H1 (cell line): ENCODE results near the gene CAPN10. TPM values are rescaled to one million over a fixed set of nuclear protein-coding genes. Genes with fewer than 3 reads are reported as not detected.

ENCODE experiments used
- CTCF ChIA-PET: fragments of 300-600 bp; sonication (Branson Sonifier 250); formaldehyde crosslinking; loops from one replicate; lab custom pipeline; 2021; ENCODE audit not compliant: partially characterized antibody; lab: Charles Lee
- POLR2A ChIA-PET: fragments of 300-600 bp; sonication (Branson Sonifier 250); formaldehyde crosslinking; loops from one replicate; lab custom pipeline; 2021; ENCODE audit warnings: inconsistent platforms; ENCODE audit not compliant: partially characterized antibody; lab: Charles Lee
- DNase-seq, 2 experiments: peaks; one replicate each; pipeline versions ENCODE4 v3.0.0 to v3.0.0-alpha.2; 2010 to 2022; ENCODE audit warnings: low spot score in 2 of 2, low read depth in 1 of 2, mixed read lengths in 1 of 2
- FAIRE-seq: peaks from 2 replicates; lab custom pipeline; 2011; peaks lifted over from hg19 to GRCh38; lab: Jason Lieb, UNC
- H2AFZ ChIP-seq: 2 replicates; pipeline ENCODE4 v1.8.1; 2012; ENCODE audit warnings: low read length, inconsistent platforms
- H2AK5ac ChIP-seq: 2 replicates; pipeline ENCODE4 v1.6.1; 2013; ENCODE audit warnings: low read depth, low read length
- H2BK120ac ChIP-seq: replicated peaks from 2 replicates; pipeline ENCODE3; 2013; ENCODE audit warnings: low read depth, low read length, inconsistent platforms
- H2BK12ac ChIP-seq: 2 replicates; pipeline ENCODE4 v1.6.1; 2013; ENCODE audit warnings: low read depth, low read length
- H2BK15ac ChIP-seq: 2 replicates; pipeline ENCODE4 v1.6.1; 2013; ENCODE audit warnings: low read length
- H2BK20ac ChIP-seq: 2 replicates; pipeline ENCODE4 v1.6.1; 2013; ENCODE audit warnings: low read length
- H2BK5ac ChIP-seq: 2 replicates; pipeline ENCODE4 v1.6.1; 2013; ENCODE audit warnings: low read depth, low read length
- H3K14ac ChIP-seq: 2 replicates; pipeline ENCODE4 v1.6.1; 2013; ENCODE audit warnings: inconsistent platforms; ENCODE audit not compliant: insufficient read length
- H3K18ac ChIP-seq: 2 replicates; pipeline ENCODE4 v1.6.1; 2013; ENCODE audit warnings: low read length; ENCODE audit errors: extremely low read depth
- H3K23ac ChIP-seq: 2 replicates; pipeline ENCODE4 v1.6.1; 2013; ENCODE audit warnings: inconsistent platforms; ENCODE audit not compliant: insufficient read length
- H3K23me2 ChIP-seq: 2 replicates; pipeline ENCODE4 v1.6.1; 2013; ENCODE audit warnings: low read depth, low read length
- H3K27ac ChIP-seq: 2 replicates; pipeline ENCODE4 v1.6.1; 2011; ENCODE audit warnings: low read depth, low read length, inconsistent platforms
- H3K27me3 ChIP-seq, 4 experiments: replicated peaks in 1 of 4; 1 replicate in 1 of 4; 2 replicates in 3 of 4; pipeline versions ENCODE4 v1.6.1 to v1.8.1; 2011 to 2013; ENCODE audit warnings: low read length in 3 of 4, mild to moderate bottlenecking in 3 of 4, inconsistent platforms in 2 of 4, mixed read lengths in 2 of 4, moderate library complexity in 1 of 4; ENCODE audit not compliant: control insufficient read depth in 3 of 4, insufficient read depth in 3 of 4; ENCODE audit errors: extremely low read depth in 1 of 4
- H3K36me3 ChIP-seq, 4 experiments: 2 replicates each; pipeline versions ENCODE4 v1.6.1 to v1.8.1; 2011 to 2013; ENCODE audit warnings: mild to moderate bottlenecking in 4 of 4, low read length in 3 of 4, moderate library complexity in 2 of 4, control low read depth in 1 of 4, inconsistent platforms in 1 of 4; ENCODE audit not compliant: insufficient read depth in 4 of 4, control insufficient read depth in 2 of 4
- H3K4ac ChIP-seq: replicated peaks from 2 replicates; pipeline ENCODE3; 2013; ENCODE audit warnings: low read length, low read depth, mixed read lengths, inconsistent platforms; ENCODE audit not compliant: insufficient read length
- H3K4me1 ChIP-seq, 4 experiments: replicated peaks in 1 of 4; 1 replicate in 1 of 4; 2 replicates in 3 of 4; pipeline versions ENCODE4 v1.6.1 to v1.8.1; 2011 to 2013; ENCODE audit warnings: low read length in 3 of 4, inconsistent platforms in 2 of 4, mixed read lengths in 1 of 4; ENCODE audit not compliant: insufficient read depth in 4 of 4, control insufficient read depth in 3 of 4
- H3K4me2 ChIP-seq, 2 experiments: 2 replicates each; pipeline versions ENCODE4 v1.6.1 to v1.8.1; 2011 to 2013; ENCODE audit warnings: low read depth in 2 of 2, low read length in 2 of 2, control low read depth in 1 of 2, inconsistent platforms in 1 of 2, mild to moderate bottlenecking in 1 of 2; ENCODE audit not compliant: insufficient read depth in 1 of 2
- H3K4me3 ChIP-seq, 4 experiments: fragments of 200-600, 300-600 bp in 1 of 4; sonication (generic), shearing (Covaris generic), sonication (Bioruptor Twin) in 1 of 4; 2 replicates each; pipeline versions ENCODE4 v1.5.1 to v1.8.1; 2011 to 2016; ENCODE audit warnings: low read length in 4 of 4, low read depth in 3 of 4, control low read depth in 2 of 4, inconsistent platforms in 2 of 4, mild to moderate bottlenecking in 2 of 4, mixed read lengths in 1 of 4, moderate library complexity in 1 of 4; ENCODE audit not compliant: insufficient read depth in 2 of 4; ENCODE audit errors: extremely low read depth in 1 of 4
- H3K56ac ChIP-seq: replicated peaks from 2 replicates; pipeline ENCODE3; 2013; ENCODE audit warnings: low read depth, mild to moderate bottlenecking, mixed read lengths, low read length, inconsistent platforms; ENCODE audit not compliant: insufficient read length
- H3K79me1 ChIP-seq: 2 replicates; pipeline ENCODE4 v1.6.1; 2013; ENCODE audit warnings: low read depth, low read length, control low read depth
- H3K79me2 ChIP-seq, 2 experiments: 2 replicates each; pipeline versions ENCODE4 v1.6.1 to v1.8.1; 2012 to 2013; ENCODE audit warnings: low read length in 2 of 2, mild to moderate bottlenecking in 2 of 2, inconsistent platforms in 1 of 2; ENCODE audit not compliant: insufficient read depth in 2 of 2, control insufficient read depth in 1 of 2
- H3K9ac ChIP-seq, 4 experiments: replicated peaks in 1 of 4; 1 replicate in 1 of 4; 2 replicates in 3 of 4; pipeline versions ENCODE4 v1.6.1 to v1.8.1; 2011 to 2013; ENCODE audit warnings: low read depth in 3 of 4, low read length in 3 of 4, control low read depth in 2 of 4, mild to moderate bottlenecking in 2 of 4, moderate library complexity in 2 of 4, inconsistent platforms in 1 of 4; ENCODE audit errors: extremely low read depth in 1 of 4
- H3K9me3 ChIP-seq, 2 experiments: 2 replicates each; pipeline versions ENCODE4 v1.6.1 to v1.8.1; 2012 to 2013; ENCODE audit warnings: mild to moderate bottlenecking in 2 of 2, moderate library complexity in 2 of 2, control low read depth in 1 of 2, inconsistent platforms in 1 of 2, low read depth in 1 of 2, low read length in 1 of 2, mixed read lengths in 1 of 2; ENCODE audit not compliant: insufficient read depth in 2 of 2
- H4K20me1 ChIP-seq, 2 experiments: replicated peaks in 1 of 2; 2 replicates each; pipeline versions ENCODE3 to v1.8.1; 2011 to 2013; ENCODE audit warnings: inconsistent platforms in 2 of 2, low read length in 2 of 2, mild to moderate bottlenecking in 1 of 2; ENCODE audit not compliant: insufficient read depth in 2 of 2, control insufficient read depth in 1 of 2
- H4K5ac ChIP-seq: 2 replicates; pipeline ENCODE4 v1.6.1; 2013; ENCODE audit warnings: low read length, low read depth, mixed read lengths, inconsistent platforms; ENCODE audit not compliant: insufficient read length
- H4K8ac ChIP-seq: 2 replicates; pipeline ENCODE4 v1.8.0; 2013; ENCODE audit warnings: mild to moderate bottlenecking, moderate library complexity, low read length, inconsistent platforms; ENCODE audit not compliant: insufficient read depth; ENCODE audit errors: extremely low read depth
- H4K91ac ChIP-seq: replicated peaks from 2 replicates; pipeline ENCODE3; 2013; ENCODE audit warnings: low read length, mixed read lengths, inconsistent platforms; ENCODE audit not compliant: insufficient read length
- BCL11A ChIP-seq, 2 experiments: IDR thresholded peaks; one replicate each; pipeline ENCODE4 v1.6.1; 2011; ENCODE audit warnings: low read depth in 2 of 2, low read length in 2 of 2, mild to moderate bottlenecking in 2 of 2
- CBX5 ChIP-seq: fragments of 300-800, 300-1000 bp; sonication (generic); IDR thresholded peaks from 2 replicates; pipeline ENCODE4 v1.7.1; 2016; ENCODE audit warnings: antibody characterized with exemption, low read length, low read depth
- CBX8 ChIP-seq: fragments of 300-800, 300-1000 bp; sonication (generic); IDR thresholded peaks from 2 replicates; pipeline ENCODE4 v1.7.1; 2016; ENCODE audit warnings: low read depth, low read length, borderline replicate concordance
- CREB1 ChIP-seq: IDR thresholded peaks from 2 replicates; pipeline ENCODE4 v1.6.1; 2012; ENCODE audit warnings: inconsistent platforms
- CTBP2 ChIP-seq: IDR thresholded peaks from 2 replicates; pipeline ENCODE4 v1.7.0; 2011; ENCODE audit warnings: borderline replicate concordance, mild to moderate bottlenecking, moderate library complexity, mixed read lengths, low read length; ENCODE audit not compliant: insufficient read depth, insufficient read length
- EZH2 ChIP-seq: fragments of 200-600 bp; sonication (generic); IDR thresholded peaks from 2 replicates; pipeline ENCODE4 v1.7.1; 2012; ENCODE audit warnings: low read depth, mild to moderate bottlenecking, moderate library complexity, low read length, inconsistent platforms; ENCODE audit not compliant: severe bottlenecking
- FOSL1 ChIP-seq: IDR thresholded peaks from 2 replicates; pipeline ENCODE4 v1.6.1; 2011; ENCODE audit warnings: mild to moderate bottlenecking, low read depth, low read length, moderate library complexity; ENCODE audit not compliant: insufficient read depth
- JUN ChIP-seq: IDR thresholded peaks from 2 replicates; pipeline ENCODE4 v1.6.1; 2011; ENCODE audit warnings: low read depth, mild to moderate bottlenecking, improper control_type of control experiment, low read length
- POLR2AphosphoS5 ChIP-seq: IDR thresholded peaks from 2 replicates; pipeline ENCODE4 v1.6.1; 2011; ENCODE audit warnings: low read depth, low read length
- SIRT6 ChIP-seq: IDR thresholded peaks from one replicate; pipeline ENCODE4 v1.7.1; 2012; ENCODE audit warnings: low read length, inconsistent platforms
- SIX5 ChIP-seq: IDR thresholded peaks from 2 replicates; pipeline ENCODE4 v1.6.1; 2011; ENCODE audit warnings: mild to moderate bottlenecking, low read depth, low read length
- SP2 ChIP-seq: IDR thresholded peaks from 2 replicates; pipeline ENCODE4 v1.6.1; 2012; ENCODE audit warnings: mild to moderate bottlenecking, low read length, inconsistent platforms
- TEAD4 ChIP-seq: IDR thresholded peaks from 2 replicates; pipeline ENCODE4 v1.6.1; 2012; ENCODE audit warnings: low read depth, low read length, inconsistent platforms, mixed read lengths
- WGBS, 2 experiments: shearing (Covaris generic) in 1 of 2; methylation state at CpG; one replicate each; pipeline versions ENCODE4 v1.1.6 to v1.1.7; 2013 to 2015; ENCODE audit warnings: low lambda C conversion rate in 2 of 2, mixed read lengths in 2 of 2, inconsistent platforms in 1 of 2, low coverage in 1 of 2, missing lambda C conversion rate in 1 of 2; ENCODE audit not compliant: insufficient replicate concordance in 2 of 2, insufficient coverage in 1 of 2, insufficient read length in 1 of 2; ENCODE audit errors: extremely low coverage in 1 of 2, missing lambda C conversion rate in 1 of 2; 5-methylcytosine and 5-hydroxymethylcytosine counted together
- polyA plus RNA-seq, 7 experiments: library from polyadenylated mRNA; depleted of rRNA in 3 of 7; stranded (reverse) in 5 of 7; unstranded in 2 of 7; fragments of >200 nt in 5 of 7; fragments of 200-250 nt in 2 of 7; gene quantifications; 1 replicate in 5 of 7; 2 replicates in 1 of 7; 4 replicates in 1 of 7; pipeline versions ENCODE4 v1.2.1 to v1.2.3, GENCODE V29; 2011 to 2013; ENCODE audit warnings: missing spikeins in 2 of 7, mixed read lengths in 2 of 7
- total RNA-seq: library from RNA; stranded (reverse); fragmentation: NEBNext Ultra II Directional; extraction: Animal tissue kit (Norgen Biotek cat#: 25700); gene quantifications from 2 replicates; pipeline ENCODE4 v1.2.1, GENCODE V29; 2021

Gene CAPN10
- total and polyA plus RNA-seq, 2 of the 8 experiments (the other 6 are each of a cell fraction or from before 2014, with no cell fraction given), result 30.7 to 39.8 TPM

GRCh38 chr2:240624011-240624949 is 37.7 kb downstream of the CAPN10 start:
- Histone ChIP-seq H4K91ac (peak overlapping the region; percentile 54), H4K20me1 (no peaks in the 10 kb centered on the region), H3K56ac (no peak overlapping the region), H3K4me2 (no peak overlapping the region), H3K23me2 (no peaks in the 10 kb centered on the region), H3K4me3 (no peak overlapping the region), H2BK5ac (no peak overlapping the region), H3K4me1 (peaks cover 0 to 6% (median 1%) of the 10 kb centered on the region in 4 experiments; a peak in 3 of 7 replicates), H2BK15ac (no peak overlapping the region), H2BK20ac (no peak overlapping the region), H3K4ac (no peak overlapping the region), H2AFZ (no peak overlapping the region), H3K79me1 (no peaks in the 10 kb centered on the region), H3K27ac (no peak overlapping the region), H3K36me3 (no peaks in the 10 kb centered on the region), H3K9ac (no peak overlapping the region), H3K27me3 (no peaks in the 10 kb centered on the region), H2BK120ac (no peak overlapping the region), H3K79me2 (no peaks in the 10 kb centered on the region), H3K23ac (no peak overlapping the region), H4K5ac (no peak overlapping the region), H2BK12ac (no peak overlapping the region), H2AK5ac (no peak overlapping the region), H4K8ac (no peak overlapping the region; the same call in 1 of the 2 replicates), H3K18ac (no peak overlapping the region), H3K14ac (no peak overlapping the region), H3K9me3 (peaks cover 0 to 15% of the 10 kb centered on the region in 2 experiments; a peak in 1 of 4 replicates)
- ChIA-PET CTCF (interaction anchor here (0.7 kb wide), 1 partner anchor 9 kb away, joined by 3 read pairs; no protein-coding TSS in a partner anchor), POLR2A (interaction anchor here (1.2 kb wide), 1 partner anchor 13 kb away, joined by 3 read pairs; no protein-coding TSS in a partner anchor)
- 76% methylated on average over 17 of the region's 24 CpGs; no CpG with 5 or more reads in 1 of the 2 experiments for WGBS, 2 experiments
- DNase-seq, result no peak
- FAIRE-seq, result no peak
- TF ChIP-seq TEAD4, result no peak
- no peak for TF ChIP-seq CTBP2
- no peak for TF ChIP-seq CBX5
- no peak for TF ChIP-seq POLR2AphosphoS5
- TF ChIP-seq JUN, result no peak
- TF ChIP-seq EZH2, result no peak
- no peak for TF ChIP-seq SP2
- TF ChIP-seq SIRT6, result no peak
- TF ChIP-seq SIX5, result no peak
- TF ChIP-seq CBX8, result no peak
- TF ChIP-seq FOSL1, result no peak
- no peak for TF ChIP-seq CREB1
- no peak for TF ChIP-seq BCL11A (IDR thresholded peaks at IDR 0.05; ENCODE audit: low read depth in 2 of 2, low read length in 2 of 2)
